ENCODE data around the gene MARCHF7. TPM values are rescaled to one million over a fixed set of nuclear protein-coding genes. Genes with fewer than 3 reads are reported as not detected.

MARCHF7 gene
- total RNA-seq, 1 donor from 2014 or later, result 116 TPM

- no peak for TF ChIP-seq POLR2A (IDR thresholded peaks at IDR 0.05)
- TF ChIP-seq POLR2AphosphoS5 (IDR thresholded peaks at IDR 0.05; ENCODE audit: insufficient read depth in 1 of 2, low read depth in 1 of 2), result no peak
- TF ChIP-seq, protein P1, sequence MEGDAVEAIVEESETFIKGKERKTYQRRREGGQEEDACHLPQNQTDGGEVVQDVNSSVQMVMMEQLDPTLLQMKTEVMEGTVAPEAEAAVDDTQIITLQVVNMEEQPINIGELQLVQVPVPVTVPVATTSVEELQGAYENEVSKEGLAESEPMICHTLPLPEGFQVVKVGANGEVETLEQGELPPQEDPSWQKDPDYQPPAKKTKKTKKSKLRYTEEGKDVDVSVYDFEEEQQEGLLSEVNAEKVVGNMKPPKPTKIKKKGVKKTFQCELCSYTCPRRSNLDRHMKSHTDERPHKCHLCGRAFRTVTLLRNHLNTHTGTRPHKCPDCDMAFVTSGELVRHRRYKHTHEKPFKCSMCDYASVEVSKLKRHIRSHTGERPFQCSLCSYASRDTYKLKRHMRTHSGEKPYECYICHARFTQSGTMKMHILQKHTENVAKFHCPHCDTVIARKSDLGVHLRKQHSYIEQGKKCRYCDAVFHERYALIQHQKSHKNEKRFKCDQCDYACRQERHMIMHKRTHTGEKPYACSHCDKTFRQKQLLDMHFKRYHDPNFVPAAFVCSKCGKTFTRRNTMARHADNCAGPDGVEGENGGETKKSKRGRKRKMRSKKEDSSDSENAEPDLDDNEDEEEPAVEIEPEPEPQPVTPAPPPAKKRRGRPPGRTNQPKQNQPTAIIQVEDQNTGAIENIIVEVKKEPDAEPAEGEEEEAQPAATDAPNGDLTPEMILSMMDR (IDR thresholded peaks at IDR 0.05), result no peak
- Histone ChIP-seq H3K9me3 (no peaks in the 10 kb centered on the region), H3K36me3 (peaks cover 4 to 51% of the 10 kb centered on the region in 2 donors), H3K4me1 (peaks cover 36% of the 10 kb centered on the region), H3K4me3 (no peak overlapping the region), H3K27ac (no peak overlapping the region), H3K27me3 (no peaks in the 10 kb centered on the region)
- intact Hi-C loops (cut with DNase I), result no loop called here
- no peak for DNase-seq (ENCODE audit: extremely low spot score in 2 of 2)
Measured at GRCh38 chr2:159735648-159736047, 23.3 kb downstream of the MARCHF7 start.

DNA sequence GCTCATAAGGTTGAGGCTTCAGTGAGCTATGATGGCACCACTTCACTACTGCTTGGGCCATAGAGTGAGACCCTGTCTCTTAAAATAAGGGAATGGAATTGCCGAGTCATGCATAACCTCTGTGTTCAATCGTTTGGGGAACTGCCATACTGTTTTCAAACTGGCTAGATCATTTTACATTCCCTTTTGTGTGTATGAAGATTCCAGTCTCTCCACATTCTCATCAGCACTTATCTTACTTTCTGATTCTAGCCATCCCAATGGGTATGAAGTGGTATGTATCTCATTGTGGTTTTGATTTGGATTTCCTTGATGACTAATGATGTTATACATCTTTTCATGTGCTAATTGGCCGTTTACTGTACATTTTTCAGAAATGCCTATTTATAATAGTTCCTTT is 23.7 kb downstream of the MARCHF7 start:
- Histone ChIP-seq H3K36me3 (peaks cover 4 to 47% of the 10 kb centered on the region in 2 donors), H3K4me1 (peaks cover 39% of the 10 kb centered on the region), H3K4me3 (no peak overlapping the region), H3K27ac (no peak overlapping the region), H3K27me3 (no peaks in the 10 kb centered on the region), H3K9me3 (no peaks in the 10 kb centered on the region)
- DNase-seq (ENCODE audit: extremely low spot score in 2 of 2), result no peak
- intact Hi-C loops (cut with DNase I), result no loop called here
- TF ChIP-seq, protein P1 (IDR thresholded peaks at IDR 0.05), result no peak
- TF ChIP-seq POLR2AphosphoS5 (IDR thresholded peaks at IDR 0.05; ENCODE audit: insufficient read depth in 1 of 2, low read depth in 1 of 2), result no peak
- no peak for TF ChIP-seq POLR2A (IDR thresholded peaks at IDR 0.05)

DNA sequence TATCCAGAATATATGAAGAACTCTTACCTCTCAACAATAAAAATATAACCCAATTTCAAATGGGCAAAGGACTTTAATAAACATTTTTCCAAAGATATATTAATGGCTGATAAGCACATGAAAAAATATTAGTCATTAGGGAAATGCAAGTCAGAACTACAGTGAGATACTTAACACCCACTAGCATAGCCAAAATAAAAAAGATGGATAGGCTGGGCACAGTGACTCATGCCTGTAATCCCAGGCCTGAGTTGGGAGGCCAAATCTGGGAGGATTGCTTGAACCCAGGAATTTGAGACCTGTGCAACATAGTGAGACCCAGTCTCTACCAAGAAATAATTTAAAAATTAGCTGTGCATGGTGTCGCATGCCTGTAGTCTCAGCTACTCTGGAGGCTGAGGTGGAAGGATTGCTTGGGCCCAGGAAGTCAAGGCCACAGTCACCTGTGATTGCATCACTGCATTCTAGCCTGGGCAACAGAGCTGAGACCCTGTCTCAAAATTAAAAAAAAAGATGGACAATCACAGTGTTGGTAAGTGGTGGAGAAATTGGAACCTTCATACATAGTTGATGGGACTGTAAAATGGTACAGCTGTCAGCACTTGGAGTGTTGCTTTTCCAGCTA is 25.1 kb downstream of the MARCHF7 start:
- H3K27ac ChIP-seq, result no peak overlapping the region
- H3K4me3 ChIP-seq, result no peak overlapping the region
- no peak for DNase-seq (ENCODE audit: extremely low spot score in 2 of 2)
- no peaks in the 10 kb centered on the region for H3K27me3 ChIP-seq
- intact Hi-C loops (cut with DNase I), result no loop called here
- H3K36me3 ChIP-seq, result peaks cover 4 to 34% of the 10 kb centered on the region in 2 donors
- H3K9me3 ChIP-seq, result no peaks in the 10 kb centered on the region
- TF ChIP-seq, protein P1 (IDR thresholded peaks at IDR 0.05), result no peak
- TF ChIP-seq POLR2AphosphoS5 (IDR thresholded peaks at IDR 0.05; ENCODE audit: insufficient read depth in 1 of 2, low read depth in 1 of 2), result no peak
- no peak for TF ChIP-seq POLR2A (IDR thresholded peaks at IDR 0.05)
- peaks cover 42% of the 10 kb centered on the region for H3K4me1 ChIP-seq

- no peak overlapping the region for H3K27ac ChIP-seq
- TF ChIP-seq POLR2AphosphoS5 (IDR thresholded peaks at IDR 0.05; ENCODE audit: insufficient read depth in 1 of 2, low read depth in 1 of 2) (no peak), POLR2A (IDR thresholded peaks at IDR 0.05) (no peak)
- H3K9me3 ChIP-seq, result no peaks in the 10 kb centered on the region
- intact Hi-C loops (cut with DNase I), result no loop called here
- H3K4me1 ChIP-seq, result peaks cover 42% of the 10 kb centered on the region
- no peak for DNase-seq (ENCODE audit: extremely low spot score in 2 of 2)
- H3K27me3 ChIP-seq, result no peaks in the 10 kb centered on the region
- H3K36me3 ChIP-seq, result peaks cover 4 to 33% of the 10 kb centered on the region in 2 donors
- no peak overlapping the region for H3K4me3 ChIP-seq
Measured at GRCh38 chr2:159737917-159738296, 25.6 kb downstream of the MARCHF7 start.

DNA sequence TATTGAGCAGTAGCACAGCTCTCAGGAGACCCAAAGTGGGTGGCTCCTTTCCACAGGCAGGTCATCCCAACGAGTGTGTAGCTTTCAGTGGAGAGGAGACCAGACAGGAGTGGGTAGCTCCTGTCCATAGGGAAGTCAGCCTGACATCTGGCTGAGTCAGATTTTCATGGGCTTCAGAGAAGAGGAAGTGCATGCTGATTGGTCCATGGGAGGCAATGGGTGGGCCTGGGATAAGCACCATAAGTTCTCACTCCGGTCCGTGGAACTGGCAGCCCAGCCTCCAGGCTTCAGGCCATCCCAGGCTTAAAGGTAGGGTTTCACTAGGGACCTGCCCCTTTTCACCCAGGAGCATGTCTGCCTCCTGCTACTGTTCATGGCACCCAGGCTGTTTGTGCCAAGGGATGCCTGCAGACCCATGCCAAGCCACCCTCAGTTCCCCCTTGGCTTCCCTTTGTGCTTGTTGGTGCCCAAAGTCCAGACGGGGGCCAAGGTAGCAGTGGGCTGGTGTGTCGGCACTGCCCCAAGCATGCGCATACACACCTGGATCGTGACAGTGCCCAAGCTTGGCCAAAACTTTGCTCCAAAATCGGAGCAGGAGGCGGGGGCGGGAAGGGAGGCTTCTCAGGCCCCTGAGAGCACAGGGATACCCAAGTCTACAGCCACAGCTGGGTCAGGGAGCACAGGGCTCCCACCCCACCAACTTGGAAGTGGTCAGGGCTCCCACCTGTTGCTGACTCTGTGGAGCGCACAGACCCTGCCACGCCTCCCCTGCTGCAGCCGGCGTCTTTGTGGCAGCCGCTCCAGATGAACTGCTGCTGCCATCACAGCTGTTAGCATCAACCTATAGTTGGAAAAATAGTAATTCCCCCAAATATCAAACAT is 26.4 kb downstream of the MARCHF7 start:
- H3K9me3 ChIP-seq, result no peaks in the 10 kb centered on the region
- peaks cover 4 to 37% of the 10 kb centered on the region in 2 donors for H3K36me3 ChIP-seq
- H3K4me1 ChIP-seq, result peaks cover 42% of the 10 kb centered on the region
- no peak overlapping the region for H3K27ac ChIP-seq
- H3K27me3 ChIP-seq, result no peaks in the 10 kb centered on the region
- DNase-seq (ENCODE audit: extremely low spot score in 2 of 2), result no peak
- no peak overlapping the region for H3K4me3 ChIP-seq
- TF ChIP-seq, protein P1 (IDR thresholded peaks at IDR 0.05), result no peak
- TF ChIP-seq POLR2A (IDR thresholded peaks at IDR 0.05), result no peak
- no peak for TF ChIP-seq POLR2AphosphoS5 (IDR thresholded peaks at IDR 0.05; ENCODE audit: insufficient read depth in 1 of 2, low read depth in 1 of 2)
- intact Hi-C loops (cut with DNase I), result no loop called here
